CD14-positive monocyte (primary cell): ENCODE data around the gene MCU. TPM values are rescaled to one million over a fixed set of nuclear protein-coding genes. Genes with fewer than 3 reads are reported as not detected.

Source experiments
- DNase-seq, 3 donors: peaks; one replicate each; pipeline ENCODE4 v3.0.0-alpha.2; 2011 to 2022
- H2AFZ ChIP-seq: 2 replicates; pipeline ENCODE4 v1.6.0; 2012; ENCODE audit warnings: mild to moderate bottlenecking, low read depth, low read length, inconsistent platforms; ENCODE audit not compliant: insufficient read depth, poor library complexity, severe bottlenecking
- H3K27ac ChIP-seq, 2 donors: 1 replicate in 1 of 2; 2 replicates in 1 of 2; pipeline ENCODE4 v1.5.1; 2012 to 2013; ENCODE audit warnings: low read length in 2 of 2, control low read depth in 1 of 2, inconsistent platforms in 1 of 2, low read depth in 1 of 2, mild to moderate bottlenecking in 1 of 2
- H3K27me3 ChIP-seq, 2 donors: one replicate each; pipeline versions ENCODE4 v1.6.0 to v1.6.1; 2011 to 2013; ENCODE audit warnings: low read length in 2 of 2; ENCODE audit not compliant: control insufficient read depth in 2 of 2, insufficient read depth in 2 of 2
- H3K36me3 ChIP-seq, 2 donors: replicated peaks in 1 of 2; 1 replicate in 1 of 2; 2 replicates in 1 of 2; pipeline versions ENCODE4 v1.5.1 to v1.6.1; 2012 to 2013; ENCODE audit warnings: low read length in 2 of 2, control low read depth in 1 of 2, inconsistent platforms in 1 of 2, mild to moderate bottlenecking in 1 of 2; ENCODE audit not compliant: insufficient read depth in 2 of 2, control insufficient read depth in 1 of 2
- H3K4me1 ChIP-seq, 2 donors: 1 replicate in 1 of 2; 2 replicates in 1 of 2; pipeline versions ENCODE4 v1.5.1 to v1.6.1; 2012 to 2013; ENCODE audit warnings: low read length in 2 of 2, control low read depth in 1 of 2, inconsistent platforms in 1 of 2, mild to moderate bottlenecking in 1 of 2, moderate library complexity in 1 of 2; ENCODE audit not compliant: insufficient read depth in 2 of 2, control insufficient read depth in 1 of 2
- H3K4me2 ChIP-seq: replicated peaks from 2 replicates; pipeline ENCODE3; 2012; ENCODE audit warnings: low read length, moderate library complexity, mild to moderate bottlenecking; ENCODE audit not compliant: poor library complexity, severe bottlenecking; ENCODE audit errors: extremely low read depth
- H3K4me3 ChIP-seq, 3 experiments: fragments of 200-600 bp in 1 of 3; sonication (generic) in 1 of 3; replicated peaks in 1 of 3; 1 replicate in 2 of 3; 2 replicates in 1 of 3; pipeline ENCODE4 v1.5.1; 2011 to 2013; ENCODE audit warnings: low read length in 3 of 3, mild to moderate bottlenecking in 3 of 3, control low read depth in 2 of 3, low read depth in 2 of 3, inconsistent platforms in 1 of 3, moderate library complexity in 1 of 3
- H3K79me2 ChIP-seq: 2 replicates; pipeline ENCODE4 v1.6.0; 2012; ENCODE audit warnings: mild to moderate bottlenecking, control low read depth, inconsistent platforms, low read length, moderate library complexity; ENCODE audit not compliant: insufficient read depth
- H3K9ac ChIP-seq: 2 replicates; pipeline ENCODE4 v1.6.0; 2017; ENCODE audit warnings: low read length, mild to moderate bottlenecking; ENCODE audit not compliant: insufficient read depth, poor library complexity, severe bottlenecking
- H3K9me3 ChIP-seq, 2 donors: replicated peaks in 1 of 2; 1 replicate in 1 of 2; 2 replicates in 1 of 2; pipeline versions ENCODE4 v1.5.1 to v1.6.1; 2012 to 2013; ENCODE audit warnings: low read length in 2 of 2, control low read depth in 1 of 2; ENCODE audit not compliant: control insufficient read depth in 1 of 2, insufficient read depth in 1 of 2
- H4K20me1 ChIP-seq: 2 replicates; pipeline ENCODE4 v1.6.0; 2012; ENCODE audit warnings: mild to moderate bottlenecking, low read length, control low read depth, moderate library complexity; ENCODE audit not compliant: insufficient read depth
- H3K27ac Mint-ChIP-seq, 7 donors: one replicate each; pipeline ENCODE4 v1.8.0; 2020; ENCODE audit warnings: mild to moderate bottlenecking in 7 of 7, mixed read lengths in 7 of 7, moderate library complexity in 6 of 7, inconsistent platforms in 2 of 7
- H3K27me3 Mint-ChIP-seq, 3 donors: one replicate each; pipeline ENCODE4 v1.8.0; 2021 to 2022; ENCODE audit warnings: low read depth in 3 of 3, mild to moderate bottlenecking in 3 of 3, mixed read lengths in 3 of 3, moderate library complexity in 3 of 3, inconsistent platforms in 1 of 3
- H3K36me3 Mint-ChIP-seq, 2 donors: one replicate each; pipeline ENCODE4 v1.8.0; 2020; ENCODE audit warnings: mixed read lengths in 2 of 2, inconsistent platforms in 1 of 2, mild to moderate bottlenecking in 1 of 2
- H3K4me1 Mint-ChIP-seq: one replicate; pipeline ENCODE4 v1.8.0; 2020; ENCODE audit warnings: mild to moderate bottlenecking, mixed read lengths
- H3K4me3 Mint-ChIP-seq, 2 donors: one replicate each; pipeline ENCODE4 v1.8.0; 2020; ENCODE audit warnings: mild to moderate bottlenecking in 2 of 2, mixed read lengths in 2 of 2, moderate library complexity in 1 of 2
- H3K9me3 Mint-ChIP-seq, 7 donors: one replicate each; pipeline ENCODE4 v1.8.0; 2020 to 2022; ENCODE audit warnings: mixed read lengths in 7 of 7, mild to moderate bottlenecking in 6 of 7, moderate library complexity in 6 of 7, inconsistent platforms in 2 of 7
- CTCF ChIP-seq: fragments of 200-600 bp; IDR thresholded peaks from one replicate; pipeline ENCODE4 v1.8.0; 2022; ENCODE audit warnings: antibody characterized with exemption, mild to moderate bottlenecking
- WGBS: methylation state at CpG from one replicate; pipeline ENCODE4 v1.1.5; 2013; ENCODE audit warnings: missing lambda C conversion rate; ENCODE audit not compliant: insufficient coverage; 5-methylcytosine and 5-hydroxymethylcytosine counted together
- intact Hi-C, 2 donors: fragments of 100-400 bp; cut with micrococcal nuclease; formaldehyde crosslinking; loops; one replicate each; pipeline versions ENCODE4 v1.15.0 to v1.15.1; 2023
- polyA plus RNA-seq, 3 donors: library from polyadenylated mRNA; depleted of rRNA in 1 of 3; unstranded in 2 of 3; stranded (reverse) in 1 of 3; fragments of 300-500 nt in 2 of 3; fragments of >200 nt in 1 of 3; fragmentation: Illumina TruSeq in 2 of 3; gene quantifications; 1 replicate in 2 of 3; 2 replicates in 1 of 3; pipeline ENCODE4 v1.2.3, GENCODE V29; 2012 to 2021

MCU gene
- polyA plus RNA-seq, 3 donors = 11.7 to 23.1 (median 16.5) TPM

GRCh38 chr10:72862957-72863356, 171.0 kb downstream of the MCU start:
- Histone ChIP-seq H3K27ac (no peak overlapping the region), H3K4me2 (no peak overlapping the region), H4K20me1 (no peaks in the 10 kb centered on the region), H3K27me3 (no peaks in the 10 kb centered on the region), H3K79me2 (no peaks in the 10 kb centered on the region), H3K36me3 (peaks cover 14 to 74% of the 10 kb centered on the region in 2 donors), H3K9me3 (no peaks in the 10 kb centered on the region), H3K9ac (no peak overlapping the region), H2AFZ (no peak overlapping the region), H3K4me3 (no peak overlapping the region), H3K4me1 (no peaks in the 10 kb centered on the region)
- WGBS = 91% methylated on average over 1 of the region's 2 CpGs
- Mint-ChIP-seq H3K4me1 (no peaks in the 10 kb centered on the region), H3K36me3 (peaks cover 46 to 55% of the 10 kb centered on the region in 2 donors), H3K27me3 (no peaks in the 10 kb centered on the region), H3K9me3 (peaks cover 0 to 4% (median 0%) of the 10 kb centered on the region in 7 donors), H3K4me3 (no peak overlapping the region), H3K27ac (peak overlapping the region in 1 of 7 donors; percentile 0)
- DNase-seq = no peak
- no peak for TF ChIP-seq CTCF
- intact Hi-C loops = no loop called here

GRCh38 chr10:72875250-72876055, 183.5 kb downstream of the MCU start:
- Histone ChIP-seq H3K4me2 (no peak overlapping the region), H3K9me3 (peaks cover 0 to 7% of the 10 kb centered on the region in 2 donors), H3K79me2 (no peaks in the 10 kb centered on the region), H4K20me1 (no peaks in the 10 kb centered on the region), H3K27ac (no peak overlapping the region), H3K4me1 (no peaks in the 10 kb centered on the region), H3K9ac (no peak overlapping the region), H3K27me3 (no peaks in the 10 kb centered on the region), H2AFZ (no peak overlapping the region), H3K36me3 (peaks cover 36 to 89% of the 10 kb centered on the region in 2 donors), H3K4me3 (no peak overlapping the region)
- Mint-ChIP-seq H3K27ac (peak overlapping the region in 1 of 7 donors; percentile 60), H3K27me3 (peaks cover 0 to 1% (median 0%) of the 10 kb centered on the region in 3 donors), H3K4me1 (no peaks in the 10 kb centered on the region), H3K4me3 (no peak overlapping the region), H3K36me3 (peaks cover 58 to 77% of the 10 kb centered on the region in 2 donors), H3K9me3 (peaks cover 3 to 10% (median 6%) of the 10 kb centered on the region in 7 donors)
- DNase-seq = peak in 1 of 3 donors; percentile 7
- intact Hi-C loops = no loop called here
- TF ChIP-seq CTCF = peak; percentile 31
- WGBS = no CpG with 5 or more reads among the region's 3 CpGs
